ENCODE measurements around the gene FERMT3.

Gene FERMT3

GRCh38 chr11:64261556-64262080 lies 55.1 kb downstream of the FERMT3 start:
- no peak overlapping the region for H3K9ac ChIP-seq (ENCODE audit: insufficient read length)
- H3K27ac ChIP-seq, result no peak overlapping the region
- DNase-seq (ENCODE audit: low read depth, low spot score), result no peak
- H3K9me3 ChIP-seq (ENCODE audit: low read depth, low read length), result no peaks in the 10 kb centered on the region
- peaks cover 40% of the 10 kb centered on the region; the same call in 1 of the 2 replicates for H3K36me3 ChIP-seq (ENCODE audit: insufficient read depth, low read length)
- TF ChIP-seq EZH2 (IDR thresholded peaks at IDR 0.05), result no peak
- TF ChIP-seq FOXP2 (optimal IDR thresholded peaks at IDR 0.05; ENCODE audit: control extremely low read depth, extremely low read length, insufficient read depth), result no peak
- TF ChIP-seq POLR2AphosphoS5 (IDR thresholded peaks at IDR 0.05; ENCODE audit: borderline replicate concordance, low read depth, low read length), result no peak
- H3K4me3 ChIP-seq, result no peak overlapping the region

- DNase-seq (ENCODE audit: low read depth, low spot score), result no peak
- H3K36me3 ChIP-seq (ENCODE audit: insufficient read depth, low read length), result peaks cover 39% of the 10 kb centered on the region; the same call in 1 of the 2 replicates
- H3K9ac ChIP-seq (ENCODE audit: insufficient read length), result no peak overlapping the region
- no peaks in the 10 kb centered on the region for H3K9me3 ChIP-seq (ENCODE audit: low read depth, low read length)
- TF ChIP-seq FOXP2 (optimal IDR thresholded peaks at IDR 0.05; ENCODE audit: control extremely low read depth, extremely low read length, insufficient read depth) (no peak), POLR2AphosphoS5 (IDR thresholded peaks at IDR 0.05; ENCODE audit: borderline replicate concordance, low read depth, low read length) (no peak), EZH2 (IDR thresholded peaks at IDR 0.05) (no peak)
- no peak overlapping the region for H3K27ac ChIP-seq
- no peak overlapping the region for H3K4me3 ChIP-seq
Measured at GRCh38 chr11:64262271-64263002, 55.9 kb downstream of the FERMT3 start.

- no peak for TF ChIP-seq FOXP2 (optimal IDR thresholded peaks at IDR 0.05; ENCODE audit: control extremely low read depth, extremely low read length, insufficient read depth)
- TF ChIP-seq EZH2 (IDR thresholded peaks at IDR 0.05), result no peak
- no peak for TF ChIP-seq POLR2AphosphoS5 (IDR thresholded peaks at IDR 0.05; ENCODE audit: borderline replicate concordance, low read depth, low read length)
- Histone ChIP-seq H3K4me3 (no peak overlapping the region), H3K9me3 (ENCODE audit: low read depth, low read length) (no peaks in the 10 kb centered on the region), H3K9ac (ENCODE audit: insufficient read length) (no peak overlapping the region), H3K36me3 (ENCODE audit: insufficient read depth, low read length) (peaks cover 39% of the 10 kb centered on the region; the same call in 1 of the 2 replicates), H3K27ac (no peak overlapping the region)
- DNase-seq (ENCODE audit: low read depth, low spot score), result no peak
Measured at GRCh38 chr11:64263021-64263946, 56.8 kb downstream of the FERMT3 start.

GRCh38 chr11:64263947-64264317 lies 57.4 kb downstream of the FERMT3 start:
- no peak for DNase-seq (ENCODE audit: low read depth, low spot score)
- no peak overlapping the region for H3K27ac ChIP-seq

GRCh38 chr11:64264371-64264852 lies 57.9 kb downstream of the FERMT3 start:
- Histone ChIP-seq H3K9me3 (ENCODE audit: low read depth, low read length) (no peaks in the 10 kb centered on the region), H3K36me3 (ENCODE audit: insufficient read depth, low read length) (peaks cover 30% of the 10 kb centered on the region; the same call in 1 of the 2 replicates), H3K4me3 (no peak overlapping the region), H3K27ac (peak overlapping the region; percentile 62), H3K9ac (ENCODE audit: insufficient read length) (no peak overlapping the region)
- TF ChIP-seq FOXP2 (optimal IDR thresholded peaks at IDR 0.05; ENCODE audit: control extremely low read depth, extremely low read length, insufficient read depth) (no peak), EZH2 (IDR thresholded peaks at IDR 0.05) (no peak), POLR2AphosphoS5 (IDR thresholded peaks at IDR 0.05; ENCODE audit: borderline replicate concordance, low read depth, low read length) (no peak)
- DNase-seq (ENCODE audit: low read depth, low spot score), result no peak

More at GRCh38 chr11:64263947-64264317, 57.4 kb downstream of the FERMT3 start:
- Histone ChIP-seq H3K36me3 (ENCODE audit: insufficient read depth, low read length) (peaks cover 33% of the 10 kb centered on the region; the same call in 1 of the 2 replicates), H3K4me3 (no peak overlapping the region), H3K9ac (ENCODE audit: insufficient read length) (no peak overlapping the region), H3K9me3 (ENCODE audit: low read depth, low read length) (no peaks in the 10 kb centered on the region)
- TF ChIP-seq POLR2AphosphoS5 (IDR thresholded peaks at IDR 0.05; ENCODE audit: borderline replicate concordance, low read depth, low read length) (no peak), EZH2 (IDR thresholded peaks at IDR 0.05) (no peak), FOXP2 (optimal IDR thresholded peaks at IDR 0.05; ENCODE audit: control extremely low read depth, extremely low read length, insufficient read depth) (no peak)

GRCh38 chr11:64265176-64266160 lies 58.9 kb downstream of the FERMT3 start:
- no peak for TF ChIP-seq EZH2 (IDR thresholded peaks at IDR 0.05)
- no peak for TF ChIP-seq FOXP2 (optimal IDR thresholded peaks at IDR 0.05; ENCODE audit: control extremely low read depth, extremely low read length, insufficient read depth)
- TF ChIP-seq POLR2AphosphoS5 (IDR thresholded peaks at IDR 0.05; ENCODE audit: borderline replicate concordance, low read depth, low read length), result no peak
- H3K9ac ChIP-seq (ENCODE audit: insufficient read length), result no peak overlapping the region
- no peak overlapping the region for H3K4me3 ChIP-seq
- H3K9me3 ChIP-seq (ENCODE audit: low read depth, low read length), result no peaks in the 10 kb centered on the region
- H3K36me3 ChIP-seq (ENCODE audit: insufficient read depth, low read length), result peaks cover 24% of the 10 kb centered on the region; the same call in 1 of the 2 replicates
- H3K27ac ChIP-seq, result no peak overlapping the region
- DNase-seq (ENCODE audit: low read depth, low spot score), result no peak

- Histone ChIP-seq H3K4me3 (no peak overlapping the region), H3K27ac (no peak overlapping the region), H3K36me3 (ENCODE audit: insufficient read depth, low read length) (peaks cover 24% of the 10 kb centered on the region; the same call in 1 of the 2 replicates), H3K9me3 (ENCODE audit: low read depth, low read length) (no peaks in the 10 kb centered on the region), H3K9ac (ENCODE audit: insufficient read length) (no peak overlapping the region)
- TF ChIP-seq POLR2AphosphoS5 (IDR thresholded peaks at IDR 0.05; ENCODE audit: borderline replicate concordance, low read depth, low read length), result no peak
- TF ChIP-seq EZH2 (IDR thresholded peaks at IDR 0.05), result no peak
- TF ChIP-seq FOXP2 (optimal IDR thresholded peaks at IDR 0.05; ENCODE audit: control extremely low read depth, extremely low read length, insufficient read depth), result no peak
- DNase-seq (ENCODE audit: low read depth, low spot score), result no peak
Measured at GRCh38 chr11:64266339-64266738, 59.8 kb downstream of the FERMT3 start.
